Activated B cell treated with CpG ODN at 0.5 μM for 24 hours (primary cell): ENCODE results near the gene GSDME. TPM values are rescaled to one million over a fixed set of nuclear protein-coding genes. Genes with fewer than 3 reads are reported as not detected.

Experiments
- ATAC-seq: fragments of 200-7000 bp; cut with Tn5 transposase; one replicate; pipeline ENCODE4 v1.10.0; 2021; ENCODE audit warnings: low read depth, mild to moderate bottlenecking, moderate library complexity
- CTCF ChIA-PET: fragments of 350-600 bp; sonication (Branson Sonifier 250); formaldehyde crosslinking; loops from one replicate; lab custom pipeline; 2021; ENCODE audit warnings: antibody characterized with exemption; lab: Charles Lee
- POLR2A ChIA-PET: fragments of 350-600 bp; sonication (Branson Sonifier 250); formaldehyde crosslinking; loops from one replicate; lab custom pipeline; 2021; ENCODE audit warnings: antibody characterized with exemption; lab: Charles Lee
- DNase-seq: peaks from one replicate; pipeline ENCODE4 v3.0.0; 2022
- H3K27ac Mint-ChIP-seq: one replicate; pipeline ENCODE4 v1.8.0; 2020; ENCODE audit warnings: mixed read lengths
- H3K27me3 Mint-ChIP-seq: one replicate; pipeline ENCODE4 v1.8.0; 2021; ENCODE audit warnings: mixed read lengths
- H3K36me3 Mint-ChIP-seq: one replicate; pipeline ENCODE4 v1.8.0; 2021; ENCODE audit warnings: low read depth, mixed read lengths
- H3K4me1 Mint-ChIP-seq: one replicate; pipeline ENCODE4 v1.8.0; 2021; ENCODE audit warnings: mixed read lengths
- H3K4me3 Mint-ChIP-seq: one replicate; pipeline ENCODE4 v1.8.0; 2020; ENCODE audit warnings: mild to moderate bottlenecking, mixed read lengths
- H3K9me3 Mint-ChIP-seq: one replicate; pipeline ENCODE4 v1.8.0; 2020; ENCODE audit warnings: mixed read lengths
- intact Hi-C: fragments of 100-400 bp; cut with micrococcal nuclease; formaldehyde crosslinking; loops from one replicate; pipeline ENCODE4 v1.15.1; 2024
- total RNA-seq: library from RNA; stranded (reverse); gene quantifications from 2 replicates; pipeline ENCODE4 v1.2.3, GENCODE V29; 2022
- TF ChIP-seq, protein P1 (sequence below): fragments of 200-600 bp; IDR thresholded peaks from one replicate; pipeline ENCODE4 v1.8.0; 2022; ENCODE audit warnings: antibody characterized with exemption, mild to moderate bottlenecking

GSDME gene
- total RNA-seq, 1 donor from 2014 or later: 4.1 TPM

GRCh38 chr7:24764972-24765744 lies 7.9 kb upstream of the GSDME start:
- Mint-ChIP-seq H3K27me3 (peaks cover 32% of the 10 kb centered on the region), H3K4me1 (peaks cover 2% of the 10 kb centered on the region), H3K9me3 (peaks cover under 1% of the 10 kb centered on the region), H3K27ac (no peak overlapping the region), H3K36me3 (no peaks in the 10 kb centered on the region), H3K4me3 (no peak overlapping the region)
- intact Hi-C loops: no loop called here
- ChIA-PET POLR2A (interaction anchor here (0.5 kb wide), 1 partner anchor 47 kb away, joined by 10 read pairs; no protein-coding TSS in a partner anchor), CTCF (no interaction called here)
- TF ChIP-seq, protein P1, sequence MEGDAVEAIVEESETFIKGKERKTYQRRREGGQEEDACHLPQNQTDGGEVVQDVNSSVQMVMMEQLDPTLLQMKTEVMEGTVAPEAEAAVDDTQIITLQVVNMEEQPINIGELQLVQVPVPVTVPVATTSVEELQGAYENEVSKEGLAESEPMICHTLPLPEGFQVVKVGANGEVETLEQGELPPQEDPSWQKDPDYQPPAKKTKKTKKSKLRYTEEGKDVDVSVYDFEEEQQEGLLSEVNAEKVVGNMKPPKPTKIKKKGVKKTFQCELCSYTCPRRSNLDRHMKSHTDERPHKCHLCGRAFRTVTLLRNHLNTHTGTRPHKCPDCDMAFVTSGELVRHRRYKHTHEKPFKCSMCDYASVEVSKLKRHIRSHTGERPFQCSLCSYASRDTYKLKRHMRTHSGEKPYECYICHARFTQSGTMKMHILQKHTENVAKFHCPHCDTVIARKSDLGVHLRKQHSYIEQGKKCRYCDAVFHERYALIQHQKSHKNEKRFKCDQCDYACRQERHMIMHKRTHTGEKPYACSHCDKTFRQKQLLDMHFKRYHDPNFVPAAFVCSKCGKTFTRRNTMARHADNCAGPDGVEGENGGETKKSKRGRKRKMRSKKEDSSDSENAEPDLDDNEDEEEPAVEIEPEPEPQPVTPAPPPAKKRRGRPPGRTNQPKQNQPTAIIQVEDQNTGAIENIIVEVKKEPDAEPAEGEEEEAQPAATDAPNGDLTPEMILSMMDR: no peak
- no peak for DNase-seq
- no peak for ATAC-seq

DNA sequence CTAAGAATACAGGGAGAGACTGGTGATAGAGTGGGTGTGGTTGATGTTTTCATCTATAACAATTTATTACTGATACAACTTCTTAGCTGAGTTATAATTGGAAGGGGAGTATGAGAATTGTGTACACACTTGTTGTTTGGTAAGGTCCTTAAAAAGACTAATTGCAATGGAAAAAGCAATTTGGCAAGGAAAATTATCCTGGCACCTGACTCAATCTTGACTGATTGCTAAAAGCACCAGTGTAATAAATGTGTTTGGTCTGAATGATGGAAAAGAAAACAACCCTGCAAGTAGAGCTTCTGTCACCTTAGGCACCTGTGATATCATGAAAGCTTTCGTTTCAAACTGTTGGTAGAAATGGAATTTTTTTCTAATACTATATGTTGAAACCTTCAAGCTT lies 6.7 kb upstream of the GSDME start:
- DNase-seq: no peak
- Mint-ChIP-seq H3K27ac (no peak overlapping the region), H3K4me1 (peaks cover 2% of the 10 kb centered on the region), H3K9me3 (no peaks in the 10 kb centered on the region), H3K27me3 (peaks cover 43% of the 10 kb centered on the region), H3K4me3 (no peak overlapping the region), H3K36me3 (no peaks in the 10 kb centered on the region)
- POLR2A ChIA-PET: no interaction called here
- no peak for ATAC-seq
- CTCF ChIA-PET: no interaction called here
- intact Hi-C loops: no loop called here
- TF ChIP-seq, protein P1: no peak

DNA sequence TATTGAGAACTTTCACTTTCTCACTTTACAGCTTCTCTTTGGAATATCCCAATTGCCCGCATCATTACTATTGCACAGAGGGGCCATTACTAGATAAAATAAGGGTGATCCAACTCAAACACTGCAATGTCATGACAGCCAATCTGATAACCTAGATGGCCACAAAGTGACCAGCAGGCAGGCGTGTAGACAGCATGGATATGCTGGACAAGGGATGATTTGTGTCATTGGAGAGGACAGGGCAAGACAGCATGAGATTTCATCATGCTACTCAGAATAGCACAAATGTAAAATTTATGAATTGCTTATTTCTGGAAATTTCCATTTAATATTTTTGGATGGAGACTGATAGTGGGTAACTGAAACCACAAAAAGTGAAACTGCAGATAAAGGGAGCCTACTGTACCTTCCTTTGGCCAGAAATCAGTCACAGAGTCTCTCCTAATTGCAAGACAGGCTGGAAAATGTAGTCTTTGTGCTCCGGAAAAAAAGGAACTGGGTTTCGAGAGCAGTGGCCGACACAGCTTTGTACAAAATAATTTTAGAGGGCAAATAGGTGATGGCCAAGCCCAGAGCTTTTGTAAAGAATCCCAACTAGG lies 6.1 kb upstream of the GSDME start:
- no peak overlapping the region for H3K27ac Mint-ChIP-seq
- CTCF ChIA-PET: no interaction called here
- ATAC-seq: no peak
- peaks cover 49% of the 10 kb centered on the region for H3K27me3 Mint-ChIP-seq
- H3K36me3 Mint-ChIP-seq: no peaks in the 10 kb centered on the region
- no peaks in the 10 kb centered on the region for H3K4me1 Mint-ChIP-seq
- DNase-seq: no peak
- TF ChIP-seq, protein P1: no peak
- POLR2A ChIA-PET: no interaction called here
- no peak overlapping the region for H3K4me3 Mint-ChIP-seq
- intact Hi-C loops: no loop called here
- no peaks in the 10 kb centered on the region for H3K9me3 Mint-ChIP-seq

- intact Hi-C loops: no loop called here
- TF ChIP-seq, protein P1: no peak
- DNase-seq: no peak
- H3K27ac Mint-ChIP-seq: no peak overlapping the region
- peaks cover 50% of the 10 kb centered on the region for H3K27me3 Mint-ChIP-seq
- H3K4me3 Mint-ChIP-seq: no peak overlapping the region
- H3K9me3 Mint-ChIP-seq: no peaks in the 10 kb centered on the region
- ChIA-PET CTCF (no interaction called here), POLR2A (no interaction called here)
- no peak for ATAC-seq
- no peaks in the 10 kb centered on the region for H3K36me3 Mint-ChIP-seq
- H3K4me1 Mint-ChIP-seq: peaks cover 6% of the 10 kb centered on the region
Observed at GRCh38 chr7:24762771-24763170, 5.5 kb upstream of the GSDME start.

DNA sequence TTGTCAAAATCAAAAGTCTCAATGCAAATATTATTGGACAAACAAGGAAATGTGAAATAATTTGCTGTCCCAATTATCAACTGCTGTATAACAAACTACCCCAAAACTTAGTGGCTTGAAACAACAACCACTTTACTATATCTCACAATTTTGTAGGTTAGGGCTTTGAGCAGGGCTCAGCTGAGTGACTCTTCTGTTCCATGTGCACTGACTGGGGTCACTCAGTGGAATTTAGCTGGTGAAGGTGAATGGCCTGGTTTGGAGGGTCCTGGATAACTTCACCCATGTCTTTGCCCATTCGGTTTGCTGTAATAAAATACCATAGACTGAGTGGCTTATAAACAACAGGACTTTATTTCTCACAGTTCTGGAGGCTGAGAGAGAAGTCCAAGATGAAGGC lies 3.7 kb upstream of the GSDME start:
- Mint-ChIP-seq H3K27me3 (peaks cover 46% of the 10 kb centered on the region), H3K9me3 (no peaks in the 10 kb centered on the region), H3K27ac (no peak overlapping the region), H3K4me1 (peaks cover 16% of the 10 kb centered on the region), H3K4me3 (no peak overlapping the region), H3K36me3 (no peaks in the 10 kb centered on the region)
- ChIA-PET CTCF (no interaction called here), POLR2A (no interaction called here)
- intact Hi-C loops: no loop called here
- TF ChIP-seq, protein P1: no peak
- DNase-seq (no peak), ATAC-seq (no peak)
